Measurements from ENCODE around the gene PPARGC1A. TPM values are rescaled to one million over a fixed set of nuclear protein-coding genes. Genes with fewer than 3 reads are reported as not detected.
A peak's percentile ranks its signal among the peaks of the same experiment; 100 is the strongest.

Gene PPARGC1A
- total RNA-seq, 4 donors from 2014 or later, result 13.8 to 22.8 (median 17.1) TPM

GRCh38 chr4:23853986-23854660 is 35.7 kb downstream of the PPARGC1A start:
- no peaks in the 10 kb centered on the region for H3K36me3 ChIP-seq
- WGBS, result 79% methylated on average over 4 of the region's 4 CpGs
- intact Hi-C loops (cut with DNase I), result no loop called here

GRCh38 chr4:23851464-23851863 is 38.4 kb downstream of the PPARGC1A start:
- no peak for DNase-seq (ENCODE audit: extremely low spot score)
- TF ChIP-seq POLR2AphosphoS5 (IDR thresholded peaks at IDR 0.05), result no peak
- H3K27ac ChIP-seq (replicated peaks in 1 of 4), result no peak overlapping the region
- H3K36me3 ChIP-seq, result no peaks in the 10 kb centered on the region
- H3K4me3 ChIP-seq, result no peak overlapping the region
- 83% methylated on average over 2 of the region's 2 CpGs for WGBS
- H3K27me3 ChIP-seq, result no peaks in the 10 kb centered on the region
- H3K9me3 ChIP-seq, result no peaks in the 10 kb centered on the region
- intact Hi-C loops (cut with DNase I), result no loop called here
- H3K4me1 ChIP-seq, result peaks cover 10 to 22% (median 12%) of the 10 kb centered on the region in 4 donors

More at GRCh38 chr4:23853986-23854660, 35.7 kb downstream of the PPARGC1A start:
- Histone ChIP-seq H3K27me3 (no peaks in the 10 kb centered on the region), H3K27ac (replicated peaks in 1 of 4) (no peak overlapping the region), H3K9me3 (no peaks in the 10 kb centered on the region), H3K4me1 (peaks cover 22 to 36% (median 24%) of the 10 kb centered on the region in 4 donors), H3K4me3 (no peak overlapping the region)
- TF ChIP-seq POLR2A (IDR thresholded peaks at IDR 0.05; ENCODE audit: low read depth) (no peak), POLR2AphosphoS5 (IDR thresholded peaks at IDR 0.05) (no peak), EP300 (IDR thresholded peaks at IDR 0.05) (no peak), CTCF (IDR thresholded peaks at IDR 0.05) (no peak)
- no peak for DNase-seq (ENCODE audit: extremely low spot score)

GRCh38 chr4:23847158-23847557 is 42.7 kb downstream of the PPARGC1A start:
- H3K9me3 ChIP-seq, result no peaks in the 10 kb centered on the region
- no peak for DNase-seq (ENCODE audit: extremely low spot score)
- TF ChIP-seq EP300 (IDR thresholded peaks at IDR 0.05), result no peak
- TF ChIP-seq POLR2A (IDR thresholded peaks at IDR 0.05; ENCODE audit: low read depth), result no peak
- no peak for TF ChIP-seq CTCF (IDR thresholded peaks at IDR 0.05)
- no peak for TF ChIP-seq POLR2AphosphoS5 (IDR thresholded peaks at IDR 0.05)
- 77% methylated on average over 2 of the region's 2 CpGs for WGBS
- H3K27me3 ChIP-seq, result no peaks in the 10 kb centered on the region
- no peak overlapping the region for H3K27ac ChIP-seq (replicated peaks in 1 of 4)
- intact Hi-C loops (cut with DNase I), result no loop called here
- H3K4me3 ChIP-seq, result no peak overlapping the region
- no peaks in the 10 kb centered on the region for H3K36me3 ChIP-seq
- H3K4me1 ChIP-seq, result no peaks in the 10 kb centered on the region

GRCh38 chr4:23844961-23845360 is 44.9 kb downstream of the PPARGC1A start:
- no peak for DNase-seq (ENCODE audit: extremely low spot score)
- no peak for TF ChIP-seq EP300 (IDR thresholded peaks at IDR 0.05)
- TF ChIP-seq POLR2A (IDR thresholded peaks at IDR 0.05; ENCODE audit: low read depth), result no peak
- TF ChIP-seq POLR2AphosphoS5 (IDR thresholded peaks at IDR 0.05), result no peak
- TF ChIP-seq CTCF (IDR thresholded peaks at IDR 0.05), result no peak
- Histone ChIP-seq H3K36me3 (no peaks in the 10 kb centered on the region), H3K27me3 (no peaks in the 10 kb centered on the region), H3K27ac (replicated peaks in 1 of 4) (no peak overlapping the region), H3K9me3 (no peaks in the 10 kb centered on the region), H3K4me3 (no peak overlapping the region), H3K4me1 (no peaks in the 10 kb centered on the region)
- intact Hi-C loops (cut with DNase I), result no loop called here
- WGBS, result 92% methylated on average over 4 of the region's 4 CpGs

- H3K4me3 ChIP-seq, result no peak overlapping the region
- 90% methylated on average over 4 of the region's 4 CpGs for WGBS
- peak overlapping the region in 2 of 4 donors; percentile 24 to 35 for H3K27ac ChIP-seq (replicated peaks in 1 of 4)
- TF ChIP-seq EP300 (IDR thresholded peaks at IDR 0.05) (no peak), POLR2A (IDR thresholded peaks at IDR 0.05; ENCODE audit: low read depth) (no peak), POLR2AphosphoS5 (IDR thresholded peaks at IDR 0.05) (no peak), CTCF (IDR thresholded peaks at IDR 0.05) (no peak)
- DNase-seq (ENCODE audit: extremely low spot score), result no peak
- H3K27me3 ChIP-seq, result no peaks in the 10 kb centered on the region
- intact Hi-C loops (cut with DNase I), result no loop called here
- no peaks in the 10 kb centered on the region for H3K36me3 ChIP-seq
- H3K4me1 ChIP-seq, result peaks cover 4 to 26% (median 17%) of the 10 kb centered on the region in 4 donors
- H3K9me3 ChIP-seq, result no peaks in the 10 kb centered on the region
Observed at GRCh38 chr4:23839279-23839678, 50.6 kb downstream of the PPARGC1A start.
